Measurements from ENCODE around the gene ACOXL.

ACOXL gene

DNA sequence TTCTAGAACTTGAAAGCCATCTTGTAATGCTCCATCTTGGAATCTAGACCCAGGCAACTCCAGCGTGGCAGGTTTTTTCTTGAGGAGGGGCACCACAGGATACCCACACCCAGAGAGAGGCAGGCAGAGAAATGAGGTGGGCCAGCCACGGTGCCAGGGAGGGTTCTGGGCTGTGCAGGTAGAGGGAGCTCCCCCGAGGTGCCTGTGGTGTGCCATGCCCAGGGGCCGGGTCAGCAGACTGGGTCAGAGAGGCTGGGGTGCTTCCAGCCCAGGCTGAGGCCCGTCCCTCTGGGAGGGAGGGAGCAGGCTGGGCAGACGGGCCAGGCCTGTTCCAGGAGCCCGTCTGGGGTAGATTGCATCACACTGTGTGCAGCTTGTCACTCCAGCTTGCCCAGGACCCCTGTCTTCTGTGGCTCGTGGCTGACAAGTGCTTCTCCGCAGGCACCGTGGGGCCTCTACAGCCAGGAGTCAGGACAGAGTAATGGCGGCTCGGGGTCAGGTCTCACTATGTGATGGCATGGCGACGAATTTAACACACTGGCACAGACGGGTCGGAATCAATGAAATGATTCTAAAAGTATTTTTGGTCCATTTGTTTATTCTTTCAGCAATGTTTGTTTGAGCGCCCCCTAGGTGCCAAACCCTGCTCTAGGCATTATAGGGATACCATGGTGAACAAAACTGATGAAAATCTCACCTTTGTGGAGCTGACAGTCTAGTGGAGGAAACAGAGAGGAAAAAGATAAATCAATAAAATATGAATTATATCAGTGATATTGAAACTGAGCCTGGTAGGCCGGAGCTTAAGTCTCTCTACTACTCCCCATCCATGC is 144.0 kb downstream of the ACOXL start:
- DNase-seq (ENCODE audit: low read depth) = no peak

DNA sequence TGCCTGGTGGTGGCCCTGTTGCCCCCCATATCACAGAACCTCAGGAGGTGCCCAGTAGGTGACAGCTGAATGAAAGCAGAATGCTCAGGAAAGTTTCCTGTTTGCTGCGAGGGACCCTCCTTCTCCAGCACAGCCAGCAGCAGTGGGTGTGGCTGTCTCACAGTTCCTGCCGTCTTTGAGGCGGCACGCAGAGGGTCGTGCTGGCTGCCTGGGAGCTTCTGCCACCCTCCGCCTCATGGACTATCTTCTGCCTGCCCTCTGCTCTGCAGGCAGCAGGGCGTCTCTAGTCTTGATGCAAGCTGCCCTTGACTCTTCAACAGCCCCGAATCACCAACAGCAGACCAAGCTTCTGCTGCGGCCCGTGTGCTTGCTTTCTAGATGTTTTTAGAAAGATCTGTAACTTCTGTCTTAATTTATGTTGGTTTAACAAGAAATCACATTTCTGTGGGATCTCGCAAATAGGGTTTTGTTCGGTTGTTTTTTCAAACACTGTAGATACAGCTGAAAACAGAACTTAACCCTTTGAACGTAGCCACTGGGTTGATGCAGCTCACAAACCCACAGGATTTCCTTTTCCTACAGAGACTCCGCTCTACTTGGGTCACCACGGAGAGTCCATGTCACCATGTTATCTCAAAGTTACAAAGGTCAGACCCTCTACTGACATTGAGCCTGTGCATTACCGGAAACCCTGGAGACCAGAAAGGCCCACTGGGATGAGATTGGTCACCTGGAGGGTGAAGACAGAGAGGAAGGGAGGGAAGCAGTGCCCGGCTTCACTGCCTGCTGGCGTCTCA is 144.9 kb downstream of the ACOXL start:
- no peak for DNase-seq (ENCODE audit: low read depth)

- no peak for DNase-seq (ENCODE audit: low read depth)
These were observed 145.8 kb downstream of the ACOXL start for GRCh38 chr2:110878150-110878549.

DNA sequence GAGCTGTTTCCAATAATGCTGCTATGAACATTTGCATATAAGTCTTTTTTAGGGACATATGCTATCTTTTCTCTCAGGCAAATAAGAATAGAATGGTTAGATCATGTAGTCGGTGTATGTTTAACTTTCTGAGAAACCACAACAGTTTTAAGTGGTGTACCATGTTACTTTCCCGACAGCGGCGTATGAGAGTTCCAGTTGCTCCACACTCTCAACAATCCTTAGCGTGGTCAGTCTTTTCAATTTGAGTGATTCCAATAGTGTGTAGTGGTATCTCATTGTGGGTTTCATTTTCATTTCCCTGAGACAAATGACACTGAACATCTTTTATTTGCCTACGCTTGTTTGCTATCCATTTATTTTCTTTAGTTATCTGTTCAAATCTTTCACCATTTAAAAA is 149.5 kb downstream of the ACOXL start:
- DNase-seq (ENCODE audit: low read depth) = no peak

- DNase-seq (ENCODE audit: low read depth) = no peak
These were observed 151.0 kb downstream of the ACOXL start for GRCh38 chr2:110883406-110883805.

DNA sequence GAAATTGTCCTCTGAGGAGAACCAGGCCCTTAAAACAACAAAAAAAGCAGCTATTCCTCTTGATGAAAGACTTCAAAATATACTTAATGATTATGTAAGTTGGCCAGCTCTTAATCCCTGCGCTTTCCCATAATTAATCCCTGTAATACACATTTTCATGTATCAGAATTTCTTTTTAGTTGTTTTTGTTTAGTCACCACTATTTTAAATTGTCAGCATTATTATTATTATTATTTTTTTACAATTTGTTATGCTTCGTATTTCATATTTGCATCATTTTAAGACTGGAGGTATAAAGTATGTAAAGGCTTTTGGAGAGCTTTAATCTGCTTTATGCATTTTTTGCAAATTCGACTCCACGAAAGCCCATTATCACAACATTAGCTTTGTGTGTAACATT is 152.9 kb downstream of the ACOXL start:
- no peak for DNase-seq (ENCODE audit: low read depth)

DNA sequence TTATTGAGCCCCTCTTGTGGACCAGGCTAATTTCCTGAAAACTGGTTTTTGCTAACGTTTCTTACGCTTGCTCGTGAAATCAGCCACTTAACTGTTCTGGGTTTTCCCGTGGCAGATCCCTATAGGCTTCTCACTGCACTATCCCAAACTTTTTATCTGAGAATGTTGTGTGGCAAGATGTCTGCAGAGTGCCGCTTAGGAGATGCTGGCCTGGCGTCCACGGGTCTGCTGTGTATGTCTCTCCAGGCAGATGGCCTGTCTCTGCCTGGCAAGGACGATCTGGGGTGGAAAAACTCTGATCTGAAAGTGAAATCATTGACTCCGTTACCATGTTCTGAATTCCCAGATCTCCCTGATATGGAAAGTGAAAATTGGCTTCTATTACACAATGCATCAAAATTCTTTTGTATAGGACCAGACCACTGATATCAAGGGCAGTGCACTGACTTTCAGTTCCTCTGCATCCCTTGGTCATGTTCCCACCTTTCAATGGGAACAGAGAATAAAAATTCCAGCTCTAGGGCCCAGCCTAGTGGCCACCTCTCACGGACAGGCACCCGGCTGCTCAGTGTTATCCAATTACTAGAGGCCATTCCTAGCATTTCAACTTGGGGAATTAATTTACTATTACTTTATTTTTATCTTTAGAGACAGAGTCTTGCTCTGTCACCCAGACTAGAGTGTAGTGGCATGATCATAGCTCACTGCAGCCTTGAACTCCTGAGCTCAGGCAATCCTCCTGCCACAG is 154.6 kb downstream of the ACOXL start:
- DNase-seq (ENCODE audit: low read depth) = no peak

DNA sequence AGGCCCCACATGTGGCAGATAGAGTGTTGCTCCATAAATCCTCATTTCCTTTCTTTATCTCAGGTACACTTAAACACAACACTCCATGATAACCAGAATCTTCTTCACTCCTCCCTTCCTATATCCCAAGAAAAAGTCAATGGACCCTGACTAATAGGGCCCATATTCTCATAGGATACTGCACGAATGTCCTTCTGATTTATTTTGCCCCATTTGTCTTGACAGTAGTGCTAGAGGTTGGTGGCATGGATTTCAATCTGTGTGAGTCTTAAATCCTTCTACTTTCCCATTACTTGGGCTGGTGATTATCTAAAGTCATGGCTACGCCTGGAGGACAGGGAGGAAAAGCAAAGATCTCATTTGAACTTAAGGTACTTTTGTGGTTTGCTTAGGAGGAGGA is 156.0 kb downstream of the ACOXL start:
- no peak for DNase-seq (ENCODE audit: low read depth)

DNA sequence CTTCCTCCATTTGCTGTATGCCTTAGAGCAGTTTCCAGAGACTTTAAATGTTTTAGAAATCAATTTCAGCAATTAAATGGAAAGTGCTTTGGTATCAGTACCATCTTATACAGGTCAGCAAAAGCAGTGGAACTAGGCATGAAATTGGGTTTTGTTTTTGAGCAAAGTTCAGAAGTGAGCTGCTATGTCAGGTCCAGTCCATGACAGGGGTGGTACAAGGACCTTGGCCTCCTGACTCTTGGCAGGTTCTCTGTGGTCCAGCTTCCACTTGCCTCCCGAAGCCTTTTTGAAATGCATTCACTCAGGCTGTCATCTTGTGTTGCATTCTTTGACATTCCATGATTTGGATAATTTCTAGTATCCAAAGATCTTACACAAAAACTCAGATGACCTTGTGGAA is 159.3 kb downstream of the ACOXL start:
- no peak for DNase-seq (ENCODE audit: low read depth)

- DNase-seq (ENCODE audit: low read depth) = no peak
These were observed 163.9 kb downstream of the ACOXL start for GRCh38 chr2:110896226-110896625.

DNA sequence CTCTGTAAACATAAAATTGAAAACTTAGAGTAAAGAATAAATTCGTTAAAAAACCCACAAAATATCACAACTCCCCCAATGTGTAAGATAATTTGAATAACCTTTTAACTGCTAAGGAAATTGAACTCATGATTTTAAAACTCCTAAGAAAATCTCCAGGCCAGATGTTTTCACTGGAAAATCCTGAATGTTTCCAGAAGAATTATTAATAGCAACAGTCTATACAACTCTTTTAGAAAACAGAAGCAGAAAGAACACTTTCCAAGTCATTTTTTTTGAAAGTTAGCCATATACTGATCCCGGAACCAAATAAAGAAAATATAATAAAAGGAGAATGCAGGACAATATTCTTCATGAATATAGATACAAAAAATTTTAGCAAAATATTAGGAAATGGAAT is 165.6 kb downstream of the ACOXL start:
- no peak for DNase-seq (ENCODE audit: low read depth)

GRCh38 chr2:110900191-110900590 is 167.8 kb downstream of the ACOXL start:
- DNase-seq (ENCODE audit: low read depth) = no peak

DNA sequence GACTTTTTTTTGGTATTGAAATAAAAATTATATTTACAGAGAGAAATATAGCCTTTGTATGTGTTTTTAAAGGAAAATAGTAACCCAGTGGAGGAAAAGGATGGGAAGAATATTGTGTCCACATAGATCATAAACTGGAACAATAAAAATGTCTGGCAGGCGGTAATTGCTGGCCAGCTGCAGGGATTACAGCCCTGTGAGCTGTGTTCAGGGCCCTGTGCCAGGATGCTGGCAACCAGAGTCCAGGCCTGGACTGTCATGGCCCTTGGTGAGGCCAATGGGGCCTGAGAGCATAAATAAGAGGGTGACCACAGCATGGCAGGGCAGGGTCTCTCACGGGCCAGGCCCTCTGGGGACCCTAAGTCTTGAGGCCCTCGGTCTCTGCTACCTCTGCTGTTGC is 171.2 kb downstream of the ACOXL start:
- DNase-seq (ENCODE audit: low read depth) = no peak

- DNase-seq (ENCODE audit: low read depth) = no peak
These were observed 171.9 kb downstream of the ACOXL start for GRCh38 chr2:110904116-110904778.

DNA sequence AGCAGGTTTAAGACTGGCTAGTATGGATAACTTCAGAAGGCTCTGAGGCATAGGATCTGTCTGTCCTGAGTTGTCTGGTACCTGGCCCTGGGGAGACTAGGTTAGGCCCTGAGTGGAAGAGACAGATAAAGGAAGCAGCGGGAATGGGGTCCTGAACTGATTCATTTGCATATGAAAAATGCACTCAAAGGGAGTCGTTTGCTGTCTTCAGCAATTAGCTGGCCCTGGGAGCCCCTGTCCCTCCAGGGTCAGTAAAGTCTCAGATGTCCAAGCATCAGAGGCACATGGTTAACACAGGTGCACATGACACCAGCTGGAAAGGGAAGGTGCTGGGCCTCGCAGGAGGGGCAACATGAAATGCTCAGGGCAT is 172.4 kb downstream of the ACOXL start:
- no peak for DNase-seq (ENCODE audit: low read depth)

DNA sequence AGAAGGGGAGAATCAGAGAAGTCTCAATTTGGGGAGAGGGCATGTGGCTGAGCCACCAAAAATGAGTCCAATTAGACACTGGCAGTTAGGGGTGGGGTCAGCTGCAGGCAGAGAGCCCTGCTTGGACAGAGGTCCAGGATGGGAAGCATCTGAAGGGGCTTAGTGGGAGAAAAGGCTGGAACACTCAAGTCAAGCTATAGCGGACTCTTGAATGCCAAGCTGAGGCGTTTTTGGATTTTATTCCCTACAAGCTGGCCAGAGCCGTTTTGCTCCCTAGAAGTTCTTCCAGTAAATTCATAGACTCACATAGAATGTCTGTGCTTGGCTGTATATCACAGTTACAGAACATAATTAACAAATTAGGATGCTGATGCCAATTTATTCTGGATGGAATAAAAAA is 172.8 kb downstream of the ACOXL start:
- no peak for DNase-seq (ENCODE audit: low read depth)

DNA sequence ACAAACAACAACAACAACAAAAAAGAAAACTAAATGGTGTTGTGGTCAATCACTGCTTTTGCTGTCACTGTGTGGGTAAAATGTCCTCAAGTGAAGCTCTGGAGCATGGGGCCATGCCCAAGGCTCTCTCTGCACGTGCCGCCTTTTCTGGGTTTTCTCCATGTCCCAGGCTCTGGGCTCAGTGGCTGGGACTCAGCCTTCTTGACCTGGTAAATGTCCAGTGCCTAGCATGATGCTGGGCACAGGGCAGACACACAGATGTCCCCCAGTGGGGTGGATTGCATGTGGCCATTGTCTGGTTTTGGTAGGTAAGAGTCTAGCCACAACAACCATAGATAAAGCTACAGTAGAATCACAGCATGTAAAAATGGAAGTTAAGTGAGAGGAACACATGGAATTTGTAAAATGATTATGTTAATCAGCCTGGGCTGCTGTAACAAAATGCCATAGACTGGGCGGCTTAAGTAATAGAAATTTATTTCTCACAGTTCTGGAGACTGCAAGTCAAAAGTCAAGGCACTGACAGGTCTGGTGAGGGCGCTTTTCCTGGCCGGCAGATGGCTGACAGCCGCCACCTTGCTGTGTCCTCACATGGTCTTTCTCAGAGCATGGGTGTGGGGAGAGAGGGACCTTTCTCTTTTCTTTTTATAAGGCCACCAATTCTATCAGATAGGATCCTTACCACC is 174.4 kb downstream of the ACOXL start:
- no peak for DNase-seq (ENCODE audit: low read depth)

DNA sequence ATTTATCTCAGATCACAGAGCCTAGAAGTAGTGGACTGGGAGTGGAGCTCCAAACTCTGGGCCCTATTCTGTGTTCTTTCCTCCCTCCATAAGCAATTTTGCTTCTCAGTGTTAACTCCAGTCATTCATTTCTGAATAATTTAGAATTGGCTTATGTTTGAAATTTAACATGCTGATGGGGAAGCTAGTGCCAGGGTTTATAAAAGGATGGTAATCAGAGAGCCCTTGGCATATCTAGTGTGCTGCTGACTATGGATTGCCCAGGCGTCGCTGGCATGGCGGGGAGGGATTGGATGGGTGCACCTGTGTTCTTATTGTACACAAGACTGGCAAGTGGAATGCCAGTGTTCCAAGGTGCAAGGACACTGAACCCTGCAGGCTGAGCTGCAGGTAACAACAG is 177.1 kb downstream of the ACOXL start:
- no peak for DNase-seq (ENCODE audit: low read depth)

- DNase-seq (ENCODE audit: low read depth) = no peak
These were observed 178.1 kb downstream of the ACOXL start for GRCh38 chr2:110910423-110910822.

- DNase-seq (ENCODE audit: low read depth) = no peak
These were observed 187.4 kb downstream of the ACOXL start for GRCh38 chr2:110919738-110920137.

GRCh38 chr2:110925479-110925878 is 193.1 kb downstream of the ACOXL start:
- DNase-seq (ENCODE audit: low read depth) = no peak

DNA sequence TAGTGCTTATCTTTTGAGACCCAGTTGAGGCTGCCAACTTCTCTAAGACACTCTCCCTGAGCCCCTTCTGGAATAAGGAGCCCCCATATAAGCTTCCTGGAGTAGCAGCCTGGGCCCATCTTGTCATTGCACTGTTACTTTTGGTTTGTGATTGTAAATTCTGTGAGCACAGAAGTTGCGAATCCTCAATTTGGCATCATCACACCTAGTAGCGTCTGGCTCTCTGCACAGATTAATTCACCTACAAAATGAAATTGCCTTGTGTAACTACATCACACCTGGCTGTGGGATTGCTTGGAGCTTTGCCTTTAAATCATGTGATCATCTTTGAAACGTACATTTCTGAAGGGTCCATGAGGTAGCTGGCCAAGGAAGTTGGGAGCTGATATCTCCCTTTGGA is 195.2 kb downstream of the ACOXL start:
- DNase-seq (ENCODE audit: low read depth) = no peak
